HG03064 (cell line): Measurements from ENCODE around the gene CHN1.

Experiments used
- ATAC-seq: cut with Tn5 transposase; IDR thresholded peaks from one replicate; pipeline ENCODE4 v1.9.1; 2021; ENCODE audit warnings: low read depth; ENCODE audit not compliant: unreplicated experiment

CHN1 gene, protein sequence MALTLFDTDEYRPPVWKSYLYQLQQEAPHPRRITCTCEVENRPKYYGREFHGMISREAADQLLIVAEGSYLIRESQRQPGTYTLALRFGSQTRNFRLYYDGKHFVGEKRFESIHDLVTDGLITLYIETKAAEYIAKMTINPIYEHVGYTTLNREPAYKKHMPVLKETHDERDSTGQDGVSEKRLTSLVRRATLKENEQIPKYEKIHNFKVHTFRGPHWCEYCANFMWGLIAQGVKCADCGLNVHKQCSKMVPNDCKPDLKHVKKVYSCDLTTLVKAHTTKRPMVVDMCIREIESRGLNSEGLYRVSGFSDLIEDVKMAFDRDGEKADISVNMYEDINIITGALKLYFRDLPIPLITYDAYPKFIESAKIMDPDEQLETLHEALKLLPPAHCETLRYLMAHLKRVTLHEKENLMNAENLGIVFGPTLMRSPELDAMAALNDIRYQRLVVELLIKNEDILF

GRCh38 chr2:175004980-175005732 lies at the start of gene CHN1:
Gene CHN1 (minus strand): TSS chr2:175005381. CDS start chr2:175004912, 469 bp downstream.
- ATAC-seq: peak; percentile 58

- ATAC-seq: no peak
Measured at GRCh38 chr2:175054340-175054739, 49.2 kb upstream of the CHN1 start.

- no peak for ATAC-seq
Measured at GRCh38 chr2:175049661-175050060, 44.5 kb upstream of the CHN1 start.

DNA sequence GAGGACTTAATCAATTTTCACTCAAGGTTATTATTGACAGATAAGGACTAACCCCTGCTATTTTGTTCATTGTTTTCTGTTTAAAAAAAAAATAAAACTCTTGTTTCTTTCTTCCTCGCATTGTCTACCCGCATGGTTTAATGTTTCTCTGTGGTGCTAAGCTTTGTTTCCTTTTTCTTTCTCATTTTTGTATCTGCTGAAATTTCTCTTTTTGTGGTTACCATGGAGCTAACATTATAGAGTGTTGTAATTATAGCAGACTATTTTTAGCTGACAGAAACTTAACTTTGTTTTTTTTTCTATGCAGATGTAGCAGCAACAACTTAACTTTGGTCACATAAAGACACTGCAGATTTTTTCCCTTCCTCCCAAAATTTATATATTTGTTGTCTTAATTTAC lies 43.1 kb upstream of the CHN1 start:
- ATAC-seq: no peak

GRCh38 chr2:175039490-175039889 lies 34.3 kb upstream of the CHN1 start:
- no peak for ATAC-seq

DNA sequence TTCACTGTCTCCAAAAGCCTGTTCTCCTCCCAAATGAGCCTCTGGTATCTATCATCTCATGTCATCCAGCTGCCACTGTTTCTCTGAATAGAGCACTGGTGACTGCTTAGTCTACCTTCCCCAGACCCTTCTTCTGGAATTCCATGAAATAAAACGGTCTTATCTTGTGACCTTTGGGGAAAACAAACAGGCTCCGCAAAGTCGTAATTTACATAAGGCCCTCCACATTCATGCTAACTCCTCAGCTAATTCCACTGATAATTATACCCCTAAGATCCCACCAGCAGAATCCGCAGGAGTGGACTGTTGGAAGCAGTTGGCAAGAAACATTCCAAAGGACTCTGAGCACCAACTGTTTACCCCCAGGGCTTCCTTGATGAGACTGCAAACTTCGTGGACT lies 33.9 kb upstream of the CHN1 start:
- ATAC-seq: no peak

DNA sequence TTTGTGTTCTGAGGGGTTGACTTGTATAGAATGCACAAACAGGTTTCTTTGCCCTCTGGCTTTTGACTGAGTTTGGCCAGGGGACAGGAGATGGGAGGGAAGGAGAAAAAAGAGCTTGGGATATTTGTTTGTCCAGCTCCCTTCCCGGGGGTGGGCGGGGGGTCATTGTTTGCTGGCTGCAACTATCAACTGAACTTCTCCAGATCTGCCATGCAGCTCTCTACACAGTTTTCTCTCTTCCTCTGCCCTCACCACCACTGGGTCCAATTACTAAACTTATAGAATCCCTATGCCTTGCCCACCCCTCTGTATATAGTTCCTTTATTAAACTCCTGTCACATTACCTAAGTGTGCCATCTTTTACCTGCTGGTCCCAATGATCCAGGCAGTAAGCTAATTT lies 32.8 kb upstream of the CHN1 start:
- ATAC-seq: no peak

- no peak for ATAC-seq
Measured at GRCh38 chr2:175036582-175037018, 31.4 kb upstream of the CHN1 start.

GRCh38 chr2:175035806-175036205 lies 30.6 kb upstream of the CHN1 start:
- no peak for ATAC-seq

DNA sequence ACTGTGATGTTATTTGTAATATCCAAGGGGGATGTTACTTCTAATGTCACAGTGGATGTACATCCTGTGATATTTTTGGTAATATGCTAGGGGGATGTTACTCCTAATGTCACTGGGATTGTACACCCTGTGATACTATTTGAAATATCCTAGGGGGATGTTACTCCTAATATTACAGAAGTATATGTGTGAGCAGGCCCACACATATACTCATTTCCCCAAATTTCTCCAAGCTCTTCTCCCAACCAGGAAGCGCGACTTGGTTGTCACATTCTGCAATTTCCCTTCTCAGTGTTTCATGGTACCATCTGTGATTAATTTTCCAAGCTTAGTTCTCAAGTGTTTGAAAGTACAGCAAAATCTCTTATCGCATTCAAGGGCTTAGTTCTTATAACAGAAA lies 29.5 kb upstream of the CHN1 start:
- no peak for ATAC-seq

DNA sequence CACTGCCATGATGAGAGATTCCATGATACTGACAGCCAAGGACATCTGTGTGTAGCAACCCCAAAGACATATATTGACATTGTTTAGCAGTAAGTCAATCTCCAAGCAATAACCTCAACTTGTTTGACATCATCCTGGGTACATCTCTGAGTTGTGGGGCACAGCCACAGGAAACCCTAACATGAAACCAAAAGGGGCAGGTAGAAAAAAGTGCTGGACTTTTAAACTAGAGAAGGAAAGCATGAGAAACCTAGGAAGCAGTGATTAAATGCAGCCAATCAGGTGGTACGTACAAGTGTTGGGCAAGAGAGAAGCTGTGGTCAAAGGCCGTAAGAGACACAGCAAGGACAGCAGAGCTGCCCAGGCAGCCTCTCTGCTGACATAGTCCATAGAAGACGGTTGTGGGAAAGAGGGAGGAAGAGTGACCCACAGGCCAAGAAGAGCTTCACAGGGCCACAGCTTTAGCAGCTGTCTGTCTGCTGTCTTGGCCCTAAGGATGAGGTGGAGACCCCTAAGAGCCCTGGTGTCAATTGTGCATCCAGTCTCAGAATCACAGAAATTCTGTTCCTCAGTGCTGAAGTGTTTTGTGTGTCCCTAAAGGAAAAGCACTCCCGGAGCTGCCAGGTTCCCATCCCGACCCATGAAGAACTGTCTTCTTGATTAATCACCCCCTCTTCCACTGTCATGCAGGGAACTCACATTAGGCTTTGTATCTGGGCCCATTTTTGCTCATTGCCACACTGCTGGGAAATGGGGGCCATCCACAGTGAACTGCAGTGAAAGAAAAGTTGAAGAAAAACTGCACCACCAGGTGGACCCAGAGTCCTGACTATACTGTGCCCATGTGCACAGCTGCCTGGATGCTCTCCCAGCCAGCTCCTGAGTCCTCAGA lies 25.4 kb upstream of the CHN1 start:
- ATAC-seq: no peak

- ATAC-seq: no peak
Measured at GRCh38 chr2:175027755-175028154, 22.6 kb upstream of the CHN1 start.

DNA sequence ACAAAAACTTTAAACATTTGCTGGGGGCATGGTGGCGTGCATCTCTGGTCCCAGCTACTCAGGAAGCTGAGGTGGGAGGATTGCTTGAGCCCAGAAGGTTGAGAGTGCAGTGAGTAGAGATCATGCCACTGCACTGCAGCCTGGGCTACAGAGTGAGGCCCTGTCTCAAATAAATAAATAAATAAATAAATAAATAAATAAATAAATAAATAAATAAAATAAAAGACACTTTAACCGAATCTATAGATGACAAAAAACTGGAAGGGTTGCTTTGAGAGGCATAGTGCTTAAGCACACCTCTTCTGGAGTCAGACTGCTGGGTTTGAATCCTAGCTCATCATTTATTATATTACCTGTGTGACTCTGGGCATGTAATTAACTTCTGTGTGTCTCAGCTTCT lies 21.2 kb upstream of the CHN1 start:
- ATAC-seq: no peak

GRCh38 chr2:175025946-175026345 lies 20.8 kb upstream of the CHN1 start:
- no peak for ATAC-seq

DNA sequence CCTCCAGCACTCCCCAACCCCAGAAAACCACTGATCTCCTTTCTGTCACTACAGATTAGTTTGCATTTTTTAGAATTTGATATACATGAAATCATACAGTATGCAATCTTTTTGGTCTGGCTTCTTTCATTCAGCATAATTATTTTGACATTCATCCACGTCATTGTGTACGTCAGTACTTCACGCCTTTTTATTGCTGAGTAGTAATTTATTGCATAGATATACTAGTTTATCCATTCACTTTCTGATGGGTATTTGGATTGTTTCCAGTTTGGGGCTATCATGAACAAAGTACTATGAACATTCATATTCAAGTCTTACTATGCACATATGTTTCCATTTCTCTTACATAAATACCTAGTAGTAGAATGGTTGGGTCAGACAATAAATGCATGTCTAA lies 20.1 kb upstream of the CHN1 start:
- ATAC-seq: no peak

DNA sequence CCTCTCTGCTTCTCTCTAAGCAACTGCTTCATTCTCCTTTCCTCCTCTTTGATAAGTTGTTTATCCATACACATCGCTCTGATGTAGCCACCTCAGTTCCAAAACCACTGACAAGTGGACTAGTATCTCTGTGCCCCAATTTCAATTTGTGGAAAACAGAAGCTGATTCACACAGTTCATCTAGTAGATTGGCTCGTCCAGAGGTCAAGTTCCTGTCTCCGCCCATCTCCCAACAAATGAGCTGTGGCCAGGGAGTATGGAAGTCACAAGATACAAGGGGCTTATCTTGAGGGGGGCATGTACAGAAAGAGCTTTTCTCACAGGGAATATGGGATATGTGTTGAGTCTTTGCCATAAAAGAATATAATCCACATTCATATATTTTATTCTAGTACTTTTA lies 17.7 kb upstream of the CHN1 start:
- no peak for ATAC-seq

DNA sequence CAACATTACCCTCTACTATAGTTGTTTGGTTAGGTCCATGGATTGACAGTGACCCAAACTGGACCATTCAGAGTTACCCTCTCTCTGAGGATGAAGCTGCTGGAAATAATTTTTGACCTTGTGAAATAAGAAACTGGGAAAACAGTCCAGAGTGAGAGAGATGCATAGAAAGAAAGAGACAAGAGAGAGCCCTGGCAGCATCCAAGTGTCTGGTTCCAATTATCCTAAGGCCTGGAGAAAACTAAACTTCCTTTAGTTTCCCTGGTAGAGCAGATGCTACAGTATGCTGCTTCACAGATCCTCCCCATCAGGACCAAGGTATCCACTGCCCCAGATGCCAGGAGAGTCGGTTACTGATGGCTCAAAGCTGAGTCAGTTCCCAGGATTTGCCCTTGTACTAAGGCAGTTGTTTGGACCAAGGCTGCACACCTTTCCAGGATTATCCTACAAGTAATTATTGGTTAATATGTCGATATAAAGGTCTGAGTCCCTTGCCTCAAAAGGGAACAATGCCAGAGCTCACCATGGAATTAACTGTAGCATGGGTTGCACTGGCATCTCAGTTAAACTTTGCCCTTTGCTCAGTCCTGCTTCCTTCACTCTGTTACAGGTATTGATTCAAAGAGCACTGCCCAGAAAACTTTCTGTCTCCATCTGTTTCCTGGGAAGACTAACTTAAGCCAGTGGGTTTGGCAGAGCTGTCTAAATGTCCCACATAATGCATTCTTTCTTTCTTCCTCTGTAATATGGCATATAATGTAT lies 14.6 kb upstream of the CHN1 start:
- ATAC-seq: no peak

DNA sequence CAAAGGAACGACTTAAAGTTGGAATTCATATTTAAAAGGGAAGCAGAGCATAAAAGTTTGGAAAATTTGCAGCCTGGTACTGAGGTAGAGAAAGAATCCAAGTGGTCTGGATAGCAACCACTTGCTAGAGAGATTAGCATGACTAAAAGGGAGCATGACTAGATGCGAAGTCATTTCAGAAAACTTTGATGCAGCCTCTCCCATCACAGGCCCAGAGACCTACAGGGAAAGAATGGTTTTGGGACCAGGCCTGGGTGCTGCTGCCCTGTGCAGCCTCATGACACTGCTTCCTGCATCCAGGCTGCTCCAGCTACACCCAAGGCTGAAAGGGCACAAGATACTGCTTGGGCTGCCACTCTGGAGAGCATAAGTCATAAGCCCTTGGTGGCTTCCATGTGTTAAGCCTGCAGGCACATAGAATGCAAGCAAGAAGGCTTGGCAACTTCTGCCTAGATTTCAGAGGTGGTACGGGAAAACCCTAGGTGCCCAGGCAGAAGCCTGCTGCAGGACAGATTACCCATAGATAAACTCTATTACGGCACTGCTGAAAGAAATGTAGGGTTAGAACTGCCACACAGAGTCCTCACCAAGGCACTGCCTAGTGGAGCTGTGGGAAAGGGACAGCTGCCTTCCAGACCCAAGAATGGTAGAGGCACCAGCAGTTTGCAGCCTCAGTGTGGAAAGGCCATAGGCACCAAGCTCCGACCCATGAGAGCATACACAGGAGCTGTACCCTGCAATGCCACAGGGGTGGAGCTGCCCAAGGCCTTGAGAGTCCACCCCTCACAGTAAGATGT lies 12.6 kb upstream of the CHN1 start:
- no peak for ATAC-seq

DNA sequence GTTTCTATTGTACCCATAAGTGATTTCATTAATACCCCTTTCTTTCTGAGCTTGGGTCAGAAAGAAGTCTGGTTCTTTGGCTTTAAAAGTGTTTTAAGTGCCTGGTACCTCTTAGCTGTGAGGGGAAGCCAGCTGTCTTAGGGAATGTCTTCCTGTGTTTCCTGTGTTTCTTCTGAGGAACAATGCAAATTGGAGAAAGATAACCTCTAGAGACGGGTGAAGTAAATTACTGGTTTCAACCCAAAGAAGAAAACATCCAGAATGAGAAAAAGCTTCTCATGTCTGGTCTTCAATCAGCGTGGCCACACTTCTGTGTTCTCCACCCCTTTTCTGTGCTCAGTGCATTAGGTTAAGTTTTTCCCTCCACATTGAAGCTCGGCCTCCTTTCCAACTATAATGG lies 10.2 kb upstream of the CHN1 start:
- ATAC-seq: no peak
